Trophoblast cell (in vitro differentiated cells and primary cell): ENCODE data around the gene SEL1L3.

Experiments used
- DNase-seq, 2 donors: peaks; one replicate each; pipeline ENCODE4 v3.0.0-alpha.2; 2016
- H2AFZ ChIP-seq: 2 replicates; pipeline ENCODE4 v1.6.1; 2013; ENCODE audit warnings: low read length, moderate library complexity, mild to moderate bottlenecking; ENCODE audit not compliant: insufficient read depth, poor library complexity
- H2AK5ac ChIP-seq: 2 replicates; pipeline ENCODE4 v1.6.1; 2013; ENCODE audit warnings: mild to moderate bottlenecking, low read length
- H2BK120ac ChIP-seq: 2 replicates; pipeline ENCODE4 v1.6.1; 2013; ENCODE audit warnings: low read length, mild to moderate bottlenecking, moderate library complexity; ENCODE audit not compliant: insufficient read depth, poor library complexity
- H2BK12ac ChIP-seq: 2 replicates; pipeline ENCODE4 v1.6.1; 2013; ENCODE audit warnings: mild to moderate bottlenecking, low read length, moderate library complexity
- H2BK5ac ChIP-seq: 2 replicates; pipeline ENCODE4 v1.6.1; 2013; ENCODE audit warnings: low read length, low read depth, moderate library complexity, mild to moderate bottlenecking; ENCODE audit not compliant: poor library complexity
- H3K14ac ChIP-seq: 2 replicates; pipeline ENCODE4 v1.6.1; 2013; ENCODE audit warnings: mild to moderate bottlenecking, low read length
- H3K18ac ChIP-seq: 2 replicates; pipeline ENCODE4 v1.6.1; 2013; ENCODE audit warnings: mild to moderate bottlenecking, low read length
- H3K23ac ChIP-seq: 2 replicates; pipeline ENCODE4 v1.6.1; 2013; ENCODE audit warnings: low read length
- H3K27ac ChIP-seq: 2 replicates; pipeline ENCODE4 v1.5.1; 2013; ENCODE audit warnings: low read depth, mild to moderate bottlenecking, inconsistent platforms, low read length, moderate library complexity
- H3K27me3 ChIP-seq: 2 replicates; pipeline ENCODE4 v1.6.1; 2013; ENCODE audit warnings: inconsistent platforms, mild to moderate bottlenecking, low read length, moderate library complexity; ENCODE audit not compliant: insufficient read depth
- H3K36me3 ChIP-seq, 2 experiments: 1 replicate in 1 of 2; 2 replicates in 1 of 2; pipeline ENCODE4 v1.6.1; 2013; ENCODE audit warnings: low read length in 2 of 2, mild to moderate bottlenecking in 2 of 2, moderate library complexity in 1 of 2; ENCODE audit not compliant: insufficient read depth in 2 of 2, control insufficient read depth in 1 of 2
- H3K4ac ChIP-seq: 2 replicates; pipeline ENCODE4 v1.6.1; 2013; ENCODE audit warnings: low read depth, mild to moderate bottlenecking, low read length, moderate library complexity
- H3K4me1 ChIP-seq, 2 experiments: 1 replicate in 1 of 2; 2 replicates in 1 of 2; pipeline ENCODE4 v1.6.1; 2013; ENCODE audit warnings: low read length in 2 of 2, mild to moderate bottlenecking in 2 of 2, moderate library complexity in 1 of 2; ENCODE audit not compliant: insufficient read depth in 2 of 2, control insufficient read depth in 1 of 2
- H3K4me2 ChIP-seq: 2 replicates; pipeline ENCODE4 v1.6.1; 2013; ENCODE audit warnings: inconsistent platforms, mild to moderate bottlenecking, low read length, moderate library complexity
- H3K4me3 ChIP-seq: 2 replicates; pipeline ENCODE4 v1.5.1; 2013; ENCODE audit warnings: mild to moderate bottlenecking, low read depth, low read length, inconsistent platforms
- H3K79me1 ChIP-seq: one replicate; pipeline ENCODE4 v1.6.1; 2013; ENCODE audit warnings: low read length
- H3K79me2 ChIP-seq: 2 replicates; pipeline ENCODE4 v1.6.1; 2013; ENCODE audit warnings: low read length, mild to moderate bottlenecking; ENCODE audit not compliant: control insufficient read depth, insufficient read depth, poor library complexity
- H3K9ac ChIP-seq: 2 replicates; pipeline ENCODE4 v1.6.1; 2013; ENCODE audit warnings: mild to moderate bottlenecking, low read length
- H3K9me3 ChIP-seq: 2 replicates; pipeline ENCODE4 v1.6.1; 2013; ENCODE audit warnings: low read depth, mild to moderate bottlenecking, control low read depth, inconsistent platforms, low read length; ENCODE audit not compliant: insufficient read depth
- H4K12ac ChIP-seq: 2 replicates; pipeline ENCODE4 v1.6.1; 2013; ENCODE audit warnings: low read depth, mild to moderate bottlenecking, low read length, moderate library complexity
- H4K8ac ChIP-seq: 2 replicates; pipeline ENCODE4 v1.6.1; 2013; ENCODE audit warnings: low read depth, mild to moderate bottlenecking, low read length, moderate library complexity
- H4K91ac ChIP-seq: one replicate; pipeline ENCODE4 v1.6.1; 2013; ENCODE audit warnings: low read depth, mild to moderate bottlenecking, low read length, moderate library complexity
- WGBS: extraction: QIAGEN DNeasy Blood & Tissue Kit; methylation state at CpG from one replicate; pipeline ENCODE4 v1.1.7; 2013; ENCODE audit warnings: missing lambda C conversion rate; ENCODE audit not compliant: insufficient read length, insufficient coverage; ENCODE audit errors: extremely low coverage; 5-methylcytosine and 5-hydroxymethylcytosine counted together

SEL1L3 gene

GRCh38 chr4:25750874-25751273 is 111.9 kb downstream of the SEL1L3 start:
- H3K18ac ChIP-seq: no peak overlapping the region
- H2BK120ac ChIP-seq: no peak overlapping the region
- no peak overlapping the region for H4K91ac ChIP-seq
- H3K4me3 ChIP-seq: no peak overlapping the region
- H2BK12ac ChIP-seq: no peak overlapping the region
- H3K27me3 ChIP-seq: no peaks in the 10 kb centered on the region
- no peak overlapping the region for H2AFZ ChIP-seq
- WGBS: no CpG with 5 or more reads among the region's 4 CpGs
- H4K12ac ChIP-seq: no peak overlapping the region
- no peak overlapping the region for H2BK5ac ChIP-seq
- no peak overlapping the region for H3K9ac ChIP-seq
- no peak overlapping the region for H3K14ac ChIP-seq
- H2AK5ac ChIP-seq: no peak overlapping the region
- H3K23ac ChIP-seq: no peak overlapping the region
- no peaks in the 10 kb centered on the region for H3K4me1 ChIP-seq
- no peaks in the 10 kb centered on the region for H3K79me1 ChIP-seq
- no peak for DNase-seq
- no peaks in the 10 kb centered on the region for H3K9me3 ChIP-seq
- no peak overlapping the region for H3K4me2 ChIP-seq
- H4K8ac ChIP-seq: no peak overlapping the region
- no peaks in the 10 kb centered on the region for H3K79me2 ChIP-seq
- no peak overlapping the region for H3K27ac ChIP-seq
- H3K4ac ChIP-seq: no peak overlapping the region
- H3K36me3 ChIP-seq: no peaks in the 10 kb centered on the region

DNA sequence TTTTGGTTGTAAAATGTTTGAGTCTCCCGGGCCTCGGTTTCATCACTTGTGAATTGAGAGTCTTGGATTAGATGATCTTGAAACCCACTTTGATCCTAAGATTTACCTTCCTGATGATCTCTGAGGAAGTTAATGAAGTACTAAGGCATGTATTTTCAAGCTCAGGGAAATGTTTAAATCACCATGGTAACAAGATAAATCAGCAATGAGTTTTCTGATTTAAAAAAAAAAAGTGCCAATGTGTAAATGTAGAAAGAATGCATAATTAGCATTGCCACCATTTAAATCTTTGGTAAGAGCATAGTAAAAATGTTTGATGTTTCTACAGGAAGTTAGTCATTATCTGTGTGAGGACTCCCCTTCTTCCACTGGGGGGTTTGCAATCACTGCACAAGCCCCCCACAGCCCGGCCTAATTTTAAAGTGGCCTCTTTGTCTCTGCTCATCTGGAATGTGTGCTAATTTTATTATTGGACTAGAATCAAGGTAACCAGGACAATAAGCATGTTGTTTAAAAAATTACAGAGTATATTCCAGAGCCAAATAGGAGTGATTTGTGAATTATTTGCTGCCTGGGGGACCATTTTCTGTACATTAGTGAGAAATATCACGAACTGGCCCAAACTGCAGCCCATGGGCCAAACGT is 113.5 kb downstream of the SEL1L3 start:
- H3K23ac ChIP-seq: no peak overlapping the region
- H3K79me1 ChIP-seq: no peaks in the 10 kb centered on the region
- DNase-seq: no peak
- H3K79me2 ChIP-seq: no peaks in the 10 kb centered on the region
- H3K27ac ChIP-seq: no peak overlapping the region
- H3K36me3 ChIP-seq: no peaks in the 10 kb centered on the region
- H3K4me1 ChIP-seq: no peaks in the 10 kb centered on the region
- H3K9me3 ChIP-seq: no peaks in the 10 kb centered on the region
- H4K12ac ChIP-seq: no peak overlapping the region
- H3K18ac ChIP-seq: no peak overlapping the region
- H3K4me2 ChIP-seq: no peak overlapping the region
- no peak overlapping the region for H2BK5ac ChIP-seq
- H3K27me3 ChIP-seq: no peaks in the 10 kb centered on the region
- H2AFZ ChIP-seq: no peak overlapping the region
- no peak overlapping the region for H2BK12ac ChIP-seq
- no peak overlapping the region for H3K14ac ChIP-seq
- no peak overlapping the region for H2AK5ac ChIP-seq
- WGBS: no CpG with 5 or more reads among the region's 5 CpGs
- no peak overlapping the region for H4K8ac ChIP-seq
- H2BK120ac ChIP-seq: no peak overlapping the region
- no peak overlapping the region for H3K4ac ChIP-seq
- no peak overlapping the region for H3K4me3 ChIP-seq
- no peak overlapping the region for H4K91ac ChIP-seq
- H3K9ac ChIP-seq: no peak overlapping the region

DNA sequence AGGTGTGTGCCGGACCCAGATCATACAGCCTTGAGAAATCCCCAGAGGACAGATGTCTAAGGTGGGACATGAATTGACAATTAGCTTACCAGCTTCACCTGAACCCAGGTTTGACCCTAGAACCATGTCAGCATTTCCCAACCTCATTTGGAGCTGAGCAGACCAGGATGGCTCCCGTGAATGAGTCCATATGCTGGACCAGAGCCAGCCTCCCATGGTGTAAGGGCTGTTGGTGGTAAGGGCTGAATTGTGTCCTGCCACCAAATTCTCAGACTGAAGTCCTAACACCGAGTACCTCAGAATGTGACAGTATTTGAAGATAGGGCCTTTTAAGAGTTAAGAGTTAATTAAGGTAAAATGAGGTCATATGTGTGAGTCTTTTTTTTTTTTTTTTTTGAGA is 118.8 kb downstream of the SEL1L3 start:
- no peaks in the 10 kb centered on the region for H3K79me1 ChIP-seq
- H3K4me3 ChIP-seq: no peak overlapping the region
- H3K36me3 ChIP-seq: no peaks in the 10 kb centered on the region
- no peaks in the 10 kb centered on the region for H3K4me1 ChIP-seq
- H3K9me3 ChIP-seq: no peaks in the 10 kb centered on the region
- H2BK120ac ChIP-seq: no peak overlapping the region
- no peak overlapping the region for H3K18ac ChIP-seq
- H2BK5ac ChIP-seq: no peak overlapping the region
- DNase-seq: no peak
- no peak overlapping the region for H3K23ac ChIP-seq
- H2BK12ac ChIP-seq: no peak overlapping the region
- H4K8ac ChIP-seq: no peak overlapping the region
- no peak overlapping the region for H4K91ac ChIP-seq
- no peak overlapping the region for H2AFZ ChIP-seq
- no peak overlapping the region for H3K4me2 ChIP-seq
- H3K9ac ChIP-seq: no peak overlapping the region
- H2AK5ac ChIP-seq: no peak overlapping the region
- H3K79me2 ChIP-seq: no peaks in the 10 kb centered on the region
- no peak overlapping the region for H4K12ac ChIP-seq
- no CpG with 5 or more reads among the region's 3 CpGs for WGBS
- no peaks in the 10 kb centered on the region for H3K27me3 ChIP-seq
- H3K4ac ChIP-seq: no peak overlapping the region
- no peak overlapping the region for H3K27ac ChIP-seq
- H3K14ac ChIP-seq: no peak overlapping the region

- H3K23ac ChIP-seq: no peak overlapping the region
- H4K8ac ChIP-seq: no peak overlapping the region
- H3K9ac ChIP-seq: no peak overlapping the region
- H2AK5ac ChIP-seq: no peak overlapping the region
- WGBS: no CpG with 5 or more reads among the region's 9 CpGs
- no peak overlapping the region for H3K18ac ChIP-seq
- no peak overlapping the region for H4K91ac ChIP-seq
- H3K4me2 ChIP-seq: no peak overlapping the region
- no peaks in the 10 kb centered on the region for H3K36me3 ChIP-seq
- no peaks in the 10 kb centered on the region for H3K79me1 ChIP-seq
- H3K9me3 ChIP-seq: no peaks in the 10 kb centered on the region
- H3K4me3 ChIP-seq: no peak overlapping the region
- no peaks in the 10 kb centered on the region for H3K27me3 ChIP-seq
- H3K79me2 ChIP-seq: no peaks in the 10 kb centered on the region
- H2BK5ac ChIP-seq: no peak overlapping the region
- no peak overlapping the region for H2BK120ac ChIP-seq
- no peak overlapping the region for H2AFZ ChIP-seq
- no peak overlapping the region for H2BK12ac ChIP-seq
- no peaks in the 10 kb centered on the region for H3K4me1 ChIP-seq
- no peak overlapping the region for H3K14ac ChIP-seq
- no peak overlapping the region for H3K27ac ChIP-seq
- no peak overlapping the region for H4K12ac ChIP-seq
- H3K4ac ChIP-seq: no peak overlapping the region
- DNase-seq: no peak
These were observed 133.2 kb downstream of the SEL1L3 start for GRCh38 chr4:25729564-25729963.
